LNCAP (cell line): Measurements from ENCODE around the gene ART1.

Experiments used
- CTCF ChIP-seq: fragments of 450-650 bp; IDR thresholded peaks from 2 replicates; pipeline ENCODE4 v1.5.1; 2017; ENCODE audit warnings: mild to moderate bottlenecking

Gene ART1

GRCh38 chr11:3659595-3660515 is 14.9 kb downstream of the ART1 start:
- no peak for TF ChIP-seq CTCF

- no peak for TF ChIP-seq CTCF
Measured at GRCh38 chr11:3660960-3661359, 16.0 kb downstream of the ART1 start.

GRCh38 chr11:3662856-3663255 is 17.9 kb downstream of the ART1 start:
- TF ChIP-seq CTCF: no peak

- TF ChIP-seq CTCF: no peak
Measured at GRCh38 chr11:3664032-3664630, 19.2 kb downstream of the ART1 start.

DNA sequence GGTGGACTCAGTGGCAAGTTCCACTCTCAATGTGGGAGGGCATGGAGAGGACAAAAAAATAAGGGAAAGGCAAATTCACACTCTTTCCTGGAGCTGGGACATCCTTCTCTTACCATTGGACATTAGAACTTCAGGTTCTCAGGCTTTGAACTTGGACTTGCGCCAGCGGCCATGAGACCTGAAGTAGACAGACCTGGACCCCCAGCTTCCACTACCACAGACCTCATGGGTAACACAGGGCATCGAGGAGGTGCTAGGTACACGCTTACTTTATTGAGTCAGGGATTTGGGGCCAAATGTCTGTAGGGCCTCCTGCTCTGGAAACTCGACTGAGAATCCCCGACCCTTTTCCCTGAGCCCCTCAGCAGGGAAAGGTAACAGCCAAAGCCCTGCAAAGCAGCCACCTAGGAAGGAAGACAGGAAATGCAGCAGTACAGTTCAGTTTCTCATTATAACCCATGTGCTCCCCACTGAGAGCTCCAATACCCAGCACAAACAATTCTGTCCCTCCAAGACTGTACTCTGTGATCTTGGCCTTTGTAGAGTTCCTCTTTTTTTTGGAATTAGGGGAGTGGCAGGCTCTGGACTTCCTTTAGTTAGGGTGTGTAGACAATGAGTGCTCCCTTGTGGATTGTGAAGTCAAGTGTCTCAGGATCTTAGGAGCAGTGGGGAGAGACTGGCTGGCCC is 20.6 kb downstream of the ART1 start:
- TF ChIP-seq CTCF: no peak

DNA sequence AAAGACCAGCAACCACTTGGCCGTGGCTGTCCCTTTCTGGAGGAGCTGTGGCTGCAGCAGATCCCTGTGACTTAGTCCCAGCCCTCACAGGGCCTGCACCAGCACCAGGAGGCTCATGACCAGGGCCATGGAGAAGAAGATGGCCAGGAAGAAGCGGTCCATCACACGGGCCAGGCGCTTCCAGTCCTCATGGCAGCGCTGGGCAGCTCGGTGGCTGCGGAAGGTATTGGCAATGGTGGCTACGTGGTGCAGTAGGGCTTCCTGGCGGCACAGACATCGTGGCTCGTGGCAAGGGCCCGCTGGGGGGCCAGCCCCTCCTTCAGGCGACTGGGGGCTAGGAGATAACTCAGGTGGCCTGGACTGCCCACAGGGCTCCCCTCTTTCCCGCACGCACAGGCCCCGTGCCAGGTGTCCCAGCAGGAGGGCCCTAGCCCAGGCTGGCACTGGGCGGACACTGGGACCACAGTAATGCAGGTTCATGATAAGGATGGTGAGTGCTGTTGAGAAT is 21.1 kb downstream of the ART1 start:
- no peak for TF ChIP-seq CTCF

- no peak for TF ChIP-seq CTCF
Measured at GRCh38 chr11:3667149-3668035, 22.5 kb downstream of the ART1 start.
